ENCODE results near the gene SYNE1.

DNA sequence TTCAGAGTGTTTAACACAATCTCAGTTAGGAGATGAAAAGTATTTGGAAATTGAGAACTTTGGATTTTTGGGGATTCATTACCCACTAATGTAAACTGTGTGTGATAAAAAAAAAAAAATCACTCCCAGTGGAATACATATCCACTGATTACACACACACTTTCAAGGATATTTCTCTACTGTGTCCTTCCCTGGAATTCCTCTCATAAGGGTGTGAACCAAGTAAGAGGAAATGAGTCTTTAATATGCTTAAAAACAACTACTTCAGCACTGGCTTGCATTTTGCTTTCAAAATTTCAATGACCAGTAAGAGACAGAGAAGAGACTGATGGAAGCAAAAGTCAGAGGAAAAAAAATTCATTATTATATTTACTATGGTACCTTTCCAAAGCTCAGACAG lies 36.1 kb upstream of the SYNE1 start:
- TF ChIP-seq, protein P1, sequence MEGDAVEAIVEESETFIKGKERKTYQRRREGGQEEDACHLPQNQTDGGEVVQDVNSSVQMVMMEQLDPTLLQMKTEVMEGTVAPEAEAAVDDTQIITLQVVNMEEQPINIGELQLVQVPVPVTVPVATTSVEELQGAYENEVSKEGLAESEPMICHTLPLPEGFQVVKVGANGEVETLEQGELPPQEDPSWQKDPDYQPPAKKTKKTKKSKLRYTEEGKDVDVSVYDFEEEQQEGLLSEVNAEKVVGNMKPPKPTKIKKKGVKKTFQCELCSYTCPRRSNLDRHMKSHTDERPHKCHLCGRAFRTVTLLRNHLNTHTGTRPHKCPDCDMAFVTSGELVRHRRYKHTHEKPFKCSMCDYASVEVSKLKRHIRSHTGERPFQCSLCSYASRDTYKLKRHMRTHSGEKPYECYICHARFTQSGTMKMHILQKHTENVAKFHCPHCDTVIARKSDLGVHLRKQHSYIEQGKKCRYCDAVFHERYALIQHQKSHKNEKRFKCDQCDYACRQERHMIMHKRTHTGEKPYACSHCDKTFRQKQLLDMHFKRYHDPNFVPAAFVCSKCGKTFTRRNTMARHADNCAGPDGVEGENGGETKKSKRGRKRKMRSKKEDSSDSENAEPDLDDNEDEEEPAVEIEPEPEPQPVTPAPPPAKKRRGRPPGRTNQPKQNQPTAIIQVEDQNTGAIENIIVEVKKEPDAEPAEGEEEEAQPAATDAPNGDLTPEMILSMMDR (IDR thresholded peaks at IDR 0.05) = no peak
- no peak for TF ChIP-seq POLR2A (IDR thresholded peaks at IDR 0.05)
